Body of pancreas (tissue), 4 donors: ENCODE results near the gene C1QTNF3. TPM values are rescaled to one million over a fixed set of nuclear protein-coding genes. Genes with fewer than 3 reads are reported as not detected.

Source experiments
- ATAC-seq: fragments of 150-250 bp; one replicate; pipeline ENCODE4 v1.9.1; 2016
- DNase-seq, 4 donors: peaks; one replicate each; pipeline ENCODE4 v3.0.0-alpha.2; 2019
- H3K27ac ChIP-seq, 4 donors: fragments of 200-600 bp; sonication (generic); 1 replicate in 3 of 4; 2 replicates in 1 of 4; pipeline versions ENCODE4 v1.5.1 to v1.6.1; 2016 to 2019; ENCODE audit warnings: mild to moderate bottlenecking in 1 of 4, mixed read lengths in 1 of 4, moderate library complexity in 1 of 4
- H3K27me3 ChIP-seq, 2 donors: fragments of 200-600 bp; sonication (generic); one replicate each; pipeline ENCODE4 v1.6.0; 2016; ENCODE audit warnings: mild to moderate bottlenecking in 1 of 2
- H3K36me3 ChIP-seq, 2 donors: fragments of 200-600 bp; sonication (generic); replicated peaks in 1 of 2; 2 replicates each; pipeline ENCODE4 v1.5.1; 2016; ENCODE audit warnings: low read depth in 2 of 2; ENCODE audit not compliant: insufficient read depth in 1 of 2
- H3K4me1 ChIP-seq: fragments of 200-600 bp; sonication (generic); one replicate; pipeline ENCODE4 v1.6.0; 2016
- H3K4me3 ChIP-seq, 2 donors: fragments of 200-600 bp; sonication (generic); 1 replicate in 1 of 2; 2 replicates in 1 of 2; pipeline ENCODE4 v1.5.1; 2016 to 2019
- H3K9me3 ChIP-seq, 3 donors: fragments of 200-600 bp; sonication (generic); 1 replicate in 2 of 3; 2 replicates in 1 of 3; pipeline ENCODE4 v1.5.1; 2016
- POLR2A ChIP-seq, 3 donors: fragments of 450-650 bp; IDR thresholded peaks; one replicate each; pipeline ENCODE4 v1.6.1; 2016; ENCODE audit warnings: antibody characterized with exemption in 3 of 3, mild to moderate bottlenecking in 2 of 3
- WGBS, 2 donors: methylation state at CpG; one replicate each; pipeline ENCODE4 v1.1.5; 2017; 5-methylcytosine and 5-hydroxymethylcytosine counted together
- intact Hi-C: fragments of 100-400 bp; cut with DNase I; formaldehyde crosslinking; loops from one replicate; pipeline ENCODE4 v1.15.1; 2023
- total RNA-seq, 2 donors: library from RNA; depleted of rRNA; stranded (reverse); fragments of >200 nt; gene quantifications; one replicate each; pipeline ENCODE4 v1.1.0, GENCODE V29; 2016
- TF ChIP-seq, protein P1 (sequence below), 7 experiments: fragments of 450-650 bp in 4 of 7; fragments of 200-600 bp in 3 of 7; sonication (generic) in 3 of 7; IDR thresholded peaks; one replicate each; pipeline ENCODE4 v1.5.1; 2016 to 2019; ENCODE audit warnings: antibody characterized with exemption in 7 of 7

The C1QTNF3 gene
- total RNA-seq, 2 donors from 2014 or later, result 0.99 to 8.3 TPM

DNA sequence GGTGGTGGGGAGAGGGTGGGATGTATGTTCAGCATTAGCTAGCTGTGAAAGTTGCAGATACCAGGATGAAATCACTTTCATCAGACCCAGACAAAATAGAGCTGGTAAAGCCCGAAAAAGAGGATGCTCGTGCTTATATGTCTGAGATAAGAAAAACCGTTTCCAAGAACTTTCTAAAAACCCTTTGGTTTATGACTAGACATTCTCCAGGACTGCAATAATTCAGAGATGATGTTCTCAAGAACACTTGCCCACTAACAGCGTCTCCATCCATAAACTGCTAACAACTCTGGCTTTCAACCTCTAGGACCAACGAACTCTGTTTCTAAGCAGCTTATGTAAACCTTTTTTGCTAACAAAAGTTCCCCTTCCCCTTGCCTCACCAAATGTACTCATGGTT lies 26.8 kb downstream of the C1QTNF3 start:
- 79 to 81% methylated on average over 5 of the region's 5 CpGs for WGBS, 2 donors
- Histone ChIP-seq H3K4me3 (no peak overlapping the region), H3K27me3 (no peaks in the 10 kb centered on the region), H3K27ac (no peak overlapping the region), H3K9me3 (no peaks in the 10 kb centered on the region), H3K36me3 (peaks cover 0 to 2% of the 10 kb centered on the region in 2 donors), H3K4me1 (peaks cover 4% of the 10 kb centered on the region)
- no peak for DNase-seq
- TF ChIP-seq POLR2A (IDR thresholded peaks at IDR 0.05), result no peak
- TF ChIP-seq, protein P1, sequence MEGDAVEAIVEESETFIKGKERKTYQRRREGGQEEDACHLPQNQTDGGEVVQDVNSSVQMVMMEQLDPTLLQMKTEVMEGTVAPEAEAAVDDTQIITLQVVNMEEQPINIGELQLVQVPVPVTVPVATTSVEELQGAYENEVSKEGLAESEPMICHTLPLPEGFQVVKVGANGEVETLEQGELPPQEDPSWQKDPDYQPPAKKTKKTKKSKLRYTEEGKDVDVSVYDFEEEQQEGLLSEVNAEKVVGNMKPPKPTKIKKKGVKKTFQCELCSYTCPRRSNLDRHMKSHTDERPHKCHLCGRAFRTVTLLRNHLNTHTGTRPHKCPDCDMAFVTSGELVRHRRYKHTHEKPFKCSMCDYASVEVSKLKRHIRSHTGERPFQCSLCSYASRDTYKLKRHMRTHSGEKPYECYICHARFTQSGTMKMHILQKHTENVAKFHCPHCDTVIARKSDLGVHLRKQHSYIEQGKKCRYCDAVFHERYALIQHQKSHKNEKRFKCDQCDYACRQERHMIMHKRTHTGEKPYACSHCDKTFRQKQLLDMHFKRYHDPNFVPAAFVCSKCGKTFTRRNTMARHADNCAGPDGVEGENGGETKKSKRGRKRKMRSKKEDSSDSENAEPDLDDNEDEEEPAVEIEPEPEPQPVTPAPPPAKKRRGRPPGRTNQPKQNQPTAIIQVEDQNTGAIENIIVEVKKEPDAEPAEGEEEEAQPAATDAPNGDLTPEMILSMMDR (IDR thresholded peaks at IDR 0.05), result no peak
- intact Hi-C loops, result no loop called here
- ATAC-seq, result no peak

DNA sequence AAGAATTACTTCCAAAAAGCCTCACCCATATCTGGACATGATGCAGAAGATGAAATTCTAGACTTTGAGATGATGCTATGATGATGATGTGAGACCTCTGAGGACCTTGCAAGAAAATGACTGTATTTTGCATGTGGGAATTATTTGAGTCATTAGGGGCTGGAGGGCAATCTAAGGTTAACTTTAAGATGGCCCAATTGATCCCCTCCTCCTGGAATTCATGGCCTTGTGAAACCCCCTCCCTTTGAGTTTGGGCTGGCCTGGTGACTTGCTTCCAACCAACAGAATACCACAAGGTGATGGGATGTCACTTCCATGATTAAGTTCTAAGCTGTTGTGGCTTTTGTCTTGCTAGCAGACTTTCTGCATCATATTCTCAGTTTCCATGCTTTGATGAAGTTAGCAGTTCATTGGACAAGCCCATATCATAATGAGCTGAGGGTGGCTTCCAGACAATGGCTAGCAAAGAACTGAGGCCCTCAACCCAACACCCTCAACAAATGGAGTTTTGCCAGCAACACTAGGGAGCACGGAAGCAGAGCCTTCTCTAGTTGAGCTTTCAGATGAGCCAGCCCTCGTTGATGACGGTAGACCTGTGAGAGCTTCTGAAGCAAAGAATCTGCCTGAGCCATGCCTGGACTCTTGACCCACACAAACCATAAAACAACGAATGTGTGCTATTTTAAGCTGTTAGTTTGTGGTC lies 27.7 kb downstream of the C1QTNF3 start:
- 87 to 90% methylated on average over 4 of the region's 4 CpGs for WGBS, 2 donors
- H3K9me3 ChIP-seq, result no peaks in the 10 kb centered on the region
- intact Hi-C loops, result no loop called here
- DNase-seq, result no peak
- H3K4me3 ChIP-seq, result no peak overlapping the region
- TF ChIP-seq, protein P1 (IDR thresholded peaks at IDR 0.05), result no peak
- no peak for TF ChIP-seq POLR2A (IDR thresholded peaks at IDR 0.05)
- no peak overlapping the region for H3K27ac ChIP-seq
- peaks cover 4% of the 10 kb centered on the region for H3K4me1 ChIP-seq
- peaks cover 0 to under 1% of the 10 kb centered on the region in 2 donors for H3K36me3 ChIP-seq
- no peak for ATAC-seq
- H3K27me3 ChIP-seq, result no peaks in the 10 kb centered on the region

DNA sequence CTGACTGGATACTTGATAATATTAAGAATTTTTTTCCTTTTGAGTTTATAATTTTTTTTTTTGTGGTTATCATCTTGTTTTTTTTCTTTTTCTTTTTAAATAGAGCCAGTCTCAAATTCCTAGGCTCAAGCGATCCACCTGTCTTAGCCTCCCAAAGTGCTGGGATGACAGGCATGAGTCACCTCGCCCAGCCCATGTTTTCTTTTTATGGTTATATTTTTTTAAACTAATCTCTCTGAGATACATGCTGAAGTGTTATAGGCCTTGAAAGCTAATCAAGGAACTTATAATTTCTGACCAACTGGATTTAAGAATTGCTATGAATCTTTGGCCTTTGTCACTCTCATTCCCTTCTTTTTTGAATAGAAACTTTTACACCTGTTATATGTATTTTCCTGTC lies 28.4 kb downstream of the C1QTNF3 start:
- TF ChIP-seq POLR2A (IDR thresholded peaks at IDR 0.05), result no peak
- TF ChIP-seq, protein P1 (IDR thresholded peaks at IDR 0.05), result no peak
- intact Hi-C loops, result no loop called here
- Histone ChIP-seq H3K4me1 (peaks cover 4% of the 10 kb centered on the region), H3K36me3 (no peaks in the 10 kb centered on the region), H3K27me3 (no peaks in the 10 kb centered on the region), H3K9me3 (no peaks in the 10 kb centered on the region), H3K4me3 (no peak overlapping the region), H3K27ac (no peak overlapping the region)
- ATAC-seq, result no peak
- WGBS, 2 donors, result 93 to 96% methylated on average over 2 of the region's 2 CpGs
- DNase-seq, result no peak

DNA sequence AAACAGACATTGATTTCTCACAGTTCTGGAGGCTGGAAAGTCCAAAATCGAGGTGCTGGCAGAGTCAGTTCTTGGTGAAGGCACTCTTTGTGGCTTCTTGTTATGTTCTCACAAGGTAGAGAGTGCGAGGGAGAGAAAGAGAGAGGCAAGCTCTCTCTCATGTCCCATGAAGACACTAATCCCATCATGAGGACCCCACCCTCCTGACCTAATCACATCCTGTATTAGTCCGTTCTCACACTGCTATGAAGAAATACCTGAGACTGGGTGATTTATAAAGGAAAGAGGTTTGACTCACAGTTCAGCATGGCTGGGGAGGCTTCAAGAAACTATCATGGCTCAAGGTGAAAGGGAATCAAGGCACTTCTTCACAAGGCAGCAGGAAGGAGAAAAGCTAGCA lies 29.5 kb downstream of the C1QTNF3 start:
- intact Hi-C loops, result no loop called here
- no peaks in the 10 kb centered on the region for H3K27me3 ChIP-seq
- H3K36me3 ChIP-seq, result no peaks in the 10 kb centered on the region
- H3K27ac ChIP-seq, result no peak overlapping the region
- H3K4me1 ChIP-seq, result peaks cover 12% of the 10 kb centered on the region
- DNase-seq, result no peak
- TF ChIP-seq, protein P1 (IDR thresholded peaks at IDR 0.05), result no peak
- no peak for TF ChIP-seq POLR2A (IDR thresholded peaks at IDR 0.05)
- WGBS, 2 donors, result 89 to 97% methylated on average over 3 of the region's 3 CpGs
- ATAC-seq, result no peak
- no peaks in the 10 kb centered on the region for H3K9me3 ChIP-seq
- H3K4me3 ChIP-seq, result no peak overlapping the region

DNA sequence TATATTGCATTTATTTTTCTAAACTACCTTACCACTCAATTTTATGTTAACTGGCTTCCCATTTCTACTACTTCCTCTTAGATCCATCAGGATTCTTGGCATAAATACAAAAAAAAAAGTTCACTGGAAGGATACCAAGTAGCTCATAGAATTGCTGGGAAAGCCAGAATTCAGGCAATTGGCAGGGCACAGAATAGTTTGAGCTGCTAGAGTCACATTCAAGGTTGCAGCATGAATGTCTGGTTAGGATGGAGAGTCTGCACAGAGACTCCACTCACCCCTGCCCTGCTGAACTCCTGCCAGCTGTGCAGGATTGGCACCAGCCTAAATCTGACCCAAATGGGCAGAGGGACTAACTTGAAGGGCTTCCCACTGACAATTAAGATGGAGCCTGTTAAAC lies 30.2 kb downstream of the C1QTNF3 start:
- no peak for TF ChIP-seq POLR2A (IDR thresholded peaks at IDR 0.05)
- TF ChIP-seq, protein P1 (IDR thresholded peaks at IDR 0.05), result no peak
- no peak for ATAC-seq
- Histone ChIP-seq H3K4me1 (peaks cover 12% of the 10 kb centered on the region), H3K9me3 (no peaks in the 10 kb centered on the region), H3K27ac (peak overlapping the region in 1 of 4 donors; percentile 25), H3K36me3 (no peaks in the 10 kb centered on the region), H3K27me3 (no peaks in the 10 kb centered on the region), H3K4me3 (no peak overlapping the region)
- intact Hi-C loops, result no loop called here
- DNase-seq, result peak in 1 of 4 donors; percentile 13
